Dermis microvascular lymphatic vessel endothelial cell (primary cell): ENCODE data around the gene PCDH1. TPM values are rescaled to one million over a fixed set of nuclear protein-coding genes. Genes with fewer than 3 reads are reported as not detected.

Experiments used
- DNase-seq, 2 donors: peaks; one replicate each; pipeline versions ENCODE4 v3.0.0 to v3.0.0-alpha.2; 2010; ENCODE audit warnings: low read depth in 2 of 2
- total RNA-seq: library from RNA; depleted of rRNA; stranded (reverse); fragments of >200 nt; gene quantifications from 2 replicates; pipeline ENCODE4 v1.2.1, GENCODE V29; 2014

PCDH1 gene
- total RNA-seq, 1 donor from 2014 or later: 37.4 TPM

DNA sequence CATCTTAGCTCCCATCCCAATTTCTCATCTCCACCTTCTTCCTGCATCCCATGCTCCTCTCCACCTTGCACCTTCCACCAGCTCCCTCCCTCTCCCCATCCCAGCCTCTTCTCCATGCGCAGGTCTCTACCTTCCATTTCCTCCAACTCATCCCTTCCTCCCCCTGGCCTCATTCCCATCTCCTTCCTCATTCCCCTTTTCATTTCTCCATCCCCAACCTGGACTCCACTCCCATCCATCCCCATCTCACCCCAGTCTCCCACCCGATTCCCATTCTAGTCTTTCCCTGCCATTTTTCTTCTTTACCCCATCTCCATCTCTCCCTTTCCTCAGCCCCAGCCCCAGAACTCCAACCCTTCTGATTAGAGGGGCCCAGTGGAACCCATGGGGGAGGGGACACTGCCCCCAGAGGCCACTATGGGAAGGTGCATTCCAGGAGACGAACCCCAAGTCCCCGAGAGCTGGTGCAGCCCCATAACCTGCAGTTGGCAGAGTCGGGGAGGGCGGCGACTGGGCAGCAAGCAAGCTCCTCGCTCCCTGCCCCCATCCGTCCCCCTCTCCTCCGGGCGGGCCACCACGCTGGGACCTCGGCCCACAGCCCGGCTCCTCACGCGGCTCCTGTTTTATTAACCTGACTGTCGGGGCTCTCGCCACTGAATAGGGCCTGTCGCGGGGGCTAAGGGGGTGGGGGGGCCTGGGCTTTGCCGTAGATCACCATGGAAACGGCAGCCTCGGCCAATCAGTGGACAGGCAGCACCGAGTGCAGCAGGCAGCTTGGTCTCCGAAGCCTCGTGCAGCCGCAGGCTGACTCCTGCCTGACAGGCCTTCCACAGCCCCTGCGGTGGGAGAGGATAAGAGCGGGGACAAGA lies 66.7 kb downstream of the PCDH1 start:
- no peak for DNase-seq

DNA sequence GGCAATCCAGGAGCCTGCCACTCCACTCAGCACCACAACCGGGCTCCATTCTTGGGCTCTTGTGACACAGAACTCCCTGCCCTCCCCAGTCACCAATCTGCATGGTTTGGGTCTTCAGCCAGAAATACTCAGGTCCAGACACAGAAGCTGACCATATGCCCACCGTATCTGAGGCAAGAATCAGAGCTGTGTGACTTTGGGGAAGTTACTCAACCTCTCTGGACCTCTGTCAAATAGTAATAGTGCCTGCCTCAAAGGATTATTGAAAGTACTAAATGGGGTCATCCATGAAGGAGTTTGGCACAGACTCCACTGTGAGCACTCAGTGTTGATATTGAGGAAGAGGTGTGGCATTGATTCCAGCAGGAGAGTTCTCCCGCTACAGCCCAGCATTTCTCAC lies 67.5 kb downstream of the PCDH1 start:
- DNase-seq: no peak

DNA sequence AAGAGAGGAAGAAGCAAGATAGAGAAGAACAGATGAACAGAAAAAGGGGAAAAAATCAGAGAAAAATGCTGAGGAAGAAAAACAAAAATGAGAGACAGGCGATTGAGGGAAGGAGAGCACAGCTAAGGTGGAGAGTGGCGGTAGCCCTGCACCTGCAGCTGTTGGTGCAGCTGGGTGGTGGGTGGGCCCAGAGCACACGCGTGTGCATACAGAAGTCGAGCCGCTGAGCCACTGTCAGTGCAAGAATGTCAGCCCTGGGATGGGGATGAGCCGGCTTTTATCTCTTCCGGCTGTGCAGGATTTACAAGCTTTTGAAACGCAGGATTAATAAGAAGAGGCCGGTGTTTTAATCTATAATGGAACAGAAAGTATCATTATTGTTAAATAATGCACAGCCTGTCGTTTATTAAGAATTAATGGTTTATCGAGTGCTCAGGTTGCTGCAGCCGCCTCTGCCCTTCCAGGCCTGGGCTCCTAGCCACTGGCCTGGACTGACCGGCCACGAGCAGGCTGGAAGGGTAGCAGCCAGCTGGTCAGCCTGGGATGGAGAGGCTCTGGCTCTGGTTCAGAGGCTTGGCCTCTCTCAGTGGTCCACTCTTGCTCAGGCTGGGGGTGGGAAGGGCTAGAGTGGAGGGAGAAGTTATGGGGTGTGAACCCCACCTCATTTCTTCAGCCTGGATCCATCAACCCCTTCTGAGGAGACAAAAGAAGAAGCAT lies 68.7 kb downstream of the PCDH1 start:
- no peak for DNase-seq

DNA sequence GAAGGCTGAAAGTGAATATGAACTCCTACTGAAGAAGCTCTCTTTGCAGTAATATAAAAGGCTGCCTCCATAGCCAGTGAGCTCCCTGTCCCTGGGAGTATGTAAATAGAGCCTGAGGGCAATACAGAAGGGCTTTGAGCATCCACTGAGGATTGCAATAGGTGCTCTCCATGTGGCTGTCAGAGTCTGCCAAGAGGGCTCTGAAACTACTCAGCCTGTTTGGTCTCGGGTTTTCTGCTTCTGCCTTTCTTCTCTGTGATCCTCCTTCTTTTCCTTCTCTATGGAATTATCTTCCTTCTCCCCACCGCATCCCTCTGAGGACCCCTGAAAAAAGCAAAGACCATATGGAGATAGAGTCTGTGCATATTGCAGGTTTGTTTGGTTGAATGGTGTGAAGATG lies 69.4 kb downstream of the PCDH1 start:
- DNase-seq: no peak

DNA sequence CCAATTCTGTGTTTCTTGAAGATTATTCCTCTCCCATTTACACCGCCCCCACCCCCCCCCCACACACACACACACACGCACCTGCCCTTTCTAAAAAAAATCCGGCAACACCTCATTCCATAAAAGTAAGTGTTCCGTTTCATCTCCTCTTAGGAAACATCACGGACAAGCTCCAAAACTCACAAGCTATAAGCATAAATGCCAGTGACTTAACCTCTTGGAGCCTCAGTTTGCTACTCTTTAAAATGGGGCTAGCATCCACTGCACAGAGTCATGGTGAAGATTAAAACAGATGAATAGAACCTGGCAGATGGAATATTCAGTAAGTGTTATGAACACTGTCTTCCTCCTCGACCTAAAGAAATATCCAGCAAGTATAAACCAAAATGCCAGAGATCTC lies 70.5 kb downstream of the PCDH1 start:
- DNase-seq: no peak

DNA sequence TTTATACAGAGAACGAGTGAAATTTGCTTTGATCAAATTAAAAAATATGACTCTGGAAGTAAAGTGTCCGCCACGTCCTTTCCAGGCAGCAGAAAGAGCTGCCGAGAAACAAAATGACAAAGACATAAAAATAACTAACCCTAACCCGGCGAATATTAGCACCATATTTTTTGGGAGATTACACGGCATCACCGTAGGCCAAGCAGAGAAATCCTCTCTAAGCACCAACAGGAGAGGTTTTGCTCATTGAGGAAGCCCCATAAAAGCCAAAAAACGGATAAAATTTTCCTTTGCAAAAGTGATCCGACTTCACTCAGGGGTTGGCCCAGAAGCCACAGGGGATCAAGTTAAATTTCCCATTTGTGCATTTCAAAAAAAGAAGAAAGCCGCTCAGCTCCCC lies 70.9 kb downstream of the PCDH1 start:
- DNase-seq: no peak

DNA sequence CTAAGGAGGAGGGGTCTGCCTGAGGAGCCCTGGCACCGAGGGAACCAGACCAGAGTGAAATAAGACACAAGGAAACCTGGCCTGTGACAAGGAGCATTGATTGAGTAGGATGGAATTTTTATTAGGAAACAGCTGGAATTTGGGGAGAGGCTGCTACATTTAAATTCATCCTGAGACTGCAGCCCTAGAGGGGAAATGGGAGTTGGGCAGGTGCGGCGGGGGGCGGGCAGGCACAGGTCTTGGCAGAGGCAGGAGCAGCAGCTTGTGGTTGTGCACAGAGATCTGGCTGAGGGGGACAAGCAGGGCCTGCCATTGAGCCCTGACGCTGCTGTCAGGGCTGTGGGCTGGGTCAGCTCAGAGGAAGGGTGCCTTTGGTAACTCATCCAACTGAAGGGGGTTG lies 71.6 kb downstream of the PCDH1 start:
- no peak for DNase-seq

DNA sequence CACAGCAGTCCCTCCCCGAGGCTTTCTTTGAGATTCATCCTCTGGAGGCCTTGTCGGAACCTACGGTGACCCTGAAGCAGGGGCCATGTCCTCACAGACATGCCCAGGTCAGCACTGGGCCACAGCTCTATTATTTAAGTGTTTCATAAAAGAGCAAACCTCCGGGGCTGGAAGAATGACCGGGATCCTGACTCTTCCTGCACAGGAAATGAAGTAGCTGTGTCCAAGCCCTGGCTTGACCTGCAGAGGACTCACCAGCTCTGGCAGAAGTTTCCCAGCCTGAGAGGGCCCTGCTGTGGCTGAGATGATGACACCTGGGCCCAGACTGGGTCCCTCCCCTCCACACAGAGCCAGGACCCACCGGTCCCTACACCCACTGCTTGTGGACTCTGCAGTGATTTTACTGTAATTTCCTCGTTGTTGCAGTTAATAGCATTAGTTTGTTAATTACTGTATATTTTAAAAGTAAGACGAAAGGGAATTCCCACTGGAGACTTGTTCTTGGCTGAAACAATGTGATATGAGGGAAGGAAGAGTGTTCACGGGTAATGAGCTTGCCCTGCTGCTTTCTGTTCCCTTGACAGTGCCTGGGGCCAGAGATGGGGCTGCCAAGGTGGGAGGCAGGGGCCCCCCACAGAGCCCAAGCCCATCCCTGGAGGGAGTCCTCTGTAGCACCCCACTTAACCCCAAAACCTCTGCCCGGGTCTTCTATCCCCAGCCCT lies 72.2 kb downstream of the PCDH1 start:
- DNase-seq: peak in 1 of 2 donors; percentile 87

DNA sequence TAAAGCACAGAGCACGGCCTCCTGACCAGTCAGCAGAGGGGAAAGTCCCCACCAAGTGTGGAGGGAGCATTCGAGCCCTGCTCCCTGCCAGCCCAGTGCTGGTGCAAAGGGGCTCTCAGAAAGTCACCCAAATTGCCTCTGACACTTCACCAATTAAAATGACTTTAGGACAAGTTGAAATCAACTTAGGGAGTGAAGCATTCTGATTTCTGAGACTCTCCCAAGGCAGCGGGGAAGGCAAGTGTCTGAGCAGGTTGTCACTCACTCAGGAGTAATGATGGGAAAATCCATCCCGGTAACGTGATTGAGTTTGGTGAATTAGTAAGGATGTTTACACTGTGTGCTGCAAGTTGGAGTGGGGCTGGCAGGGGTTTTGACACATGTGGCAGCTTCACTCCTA lies 73.7 kb downstream of the PCDH1 start:
- peak in 1 of 2 donors; percentile 45 for DNase-seq

Other genes starting within 250 kb of the PCDH1 start
- gene HDAC3, start 241.6 kb downstream of the PCDH1 start, total RNA-seq: 46.6 and 52.8 TPM in 2 replicates
- 6.2 and 6.3 TPM in 2 replicates for gene RELL2, start 241.4 kb downstream of the PCDH1 start, total RNA-seq
- 10.7 and 12.6 TPM in 2 replicates for gene FCHSD1, start 227.0 kb downstream of the PCDH1 start, total RNA-seq
- gene ARAP3, start 196.2 kb downstream of the PCDH1 start, total RNA-seq: 25.5 and 42.5 TPM in 2 replicates
- 43.4 and 78.1 TPM in 2 replicates for gene DELE1, start 45.5 kb upstream of the PCDH1 start, total RNA-seq
- 22.9 and 29.7 TPM in 2 replicates for gene PCDH12, start 79.8 kb upstream of the PCDH1 start, total RNA-seq
- 46.0 and 58.4 TPM in 2 replicates for gene RNF14, start 90.7 kb upstream of the PCDH1 start, total RNA-seq
- gene GNPDA1, start 134.6 kb upstream of the PCDH1 start, total RNA-seq: 28.5 and 53.6 TPM in 2 replicates
- gene NDFIP1, start 230.4 kb upstream of the PCDH1 start, total RNA-seq: 32.9 and 46.5 TPM in 2 replicates